MV-4-11 (cell line): Measurements from ENCODE around the gene CNTNAP2.
"Not testable (repeated sequence)": the region's sequence is repeated elsewhere in the genome, so short reads cannot be mapped to it uniquely, and the experiment has no call there.

ENCODE experiments used
- DNase-seq: peaks from one replicate; lab custom pipeline; 2025; lab: John Stamatoyannopoulos, UW

The CNTNAP2 gene

GRCh38 chr7:148265896-148266295 lies 2149.3 kb downstream of the CNTNAP2 start:
- no peak for DNase-seq

- no peak for DNase-seq
Observed at GRCh38 chr7:148266795-148267194, 2150.2 kb downstream of the CNTNAP2 start.

- no peak for DNase-seq
Observed at GRCh38 chr7:148270576-148270975, 2154.0 kb downstream of the CNTNAP2 start.

GRCh38 chr7:148274118-148274517 lies 2157.5 kb downstream of the CNTNAP2 start:
- no peak for DNase-seq

GRCh38 chr7:148275359-148275890 lies 2158.8 kb downstream of the CNTNAP2 start:
- DNase-seq = no peak

- peak; percentile 40 for DNase-seq
Observed at GRCh38 chr7:148276314-148277041, 2159.9 kb downstream of the CNTNAP2 start.

GRCh38 chr7:148277042-148277660 lies 2160.6 kb downstream of the CNTNAP2 start:
- DNase-seq = no peak

GRCh38 chr7:148286150-148286549 lies 2169.5 kb downstream of the CNTNAP2 start:
- DNase-seq = peak; percentile 2

GRCh38 chr7:148287538-148287937 lies 2170.9 kb downstream of the CNTNAP2 start:
- peak; percentile 28 for DNase-seq

- DNase-seq = no peak
Observed at GRCh38 chr7:148288592-148289151, 2172.1 kb downstream of the CNTNAP2 start.

GRCh38 chr7:148289630-148290029 lies 2173.0 kb downstream of the CNTNAP2 start:
- no peak for DNase-seq

GRCh38 chr7:148290538-148290937 lies 2173.9 kb downstream of the CNTNAP2 start:
- no peak for DNase-seq

- DNase-seq = no peak
Observed at GRCh38 chr7:148291799-148292198, 2175.2 kb downstream of the CNTNAP2 start.

GRCh38 chr7:148296994-148297644 lies 2180.5 kb downstream of the CNTNAP2 start:
- DNase-seq = no peak

GRCh38 chr7:148298768-148299167 lies 2182.2 kb downstream of the CNTNAP2 start:
- not testable (repeated sequence) for DNase-seq

GRCh38 chr7:148299350-148300276 lies 2183.0 kb downstream of the CNTNAP2 start:
- DNase-seq = no peak

- peak; percentile 39 for DNase-seq
Observed at GRCh38 chr7:148302436-148302835, 2185.8 kb downstream of the CNTNAP2 start.

- DNase-seq = no peak
Observed at GRCh38 chr7:148303295-148304082, 2186.9 kb downstream of the CNTNAP2 start.

GRCh38 chr7:148304083-148304335 lies 2187.4 kb downstream of the CNTNAP2 start:
- peak; percentile 35 for DNase-seq

GRCh38 chr7:148304456-148304855 lies 2187.9 kb downstream of the CNTNAP2 start:
- no peak for DNase-seq

GRCh38 chr7:148306759-148307158 lies 2190.2 kb downstream of the CNTNAP2 start:
- peak; percentile 28 for DNase-seq
